ENCODE data around the gene GRIN2A. TPM values are rescaled to one million over a fixed set of nuclear protein-coding genes. Genes with fewer than 3 reads are reported as not detected.

The GRIN2A gene
- total and polyA plus RNA-seq, 2 of the 13 experiments (the other 11 are each of a cell fraction or from before 2014, with no cell fraction given) = not detected

GRCh38 chr16:10076037-10076436 lies 106.2 kb downstream of the GRIN2A start (continued):
- TF ChIP-seq MAFK (conservative IDR thresholded peaks at IDR 0.05 in 1 of 2, IDR thresholded peaks at IDR 0.05 in 1 of 2; ENCODE audit: low read length in 2 of 2) (peak; percentile 28 to 37; a peak in 1 of 4 replicates), SALL1 (CRISPR knock-in tag; IDR thresholded peaks at IDR 0.05) (0 out of 2 replicates have a peak, but pooled peaks have one; percentile 14), ZNF383 (CRISPR knock-in tag; IDR thresholded peaks at IDR 0.05; ENCODE audit: borderline replicate concordance) (no peak), POLR2G (IDR thresholded peaks at IDR 0.05; ENCODE audit: low read depth, low read length) (no peak), FOXK1 (CRISPR knock-in tag; IDR thresholded peaks at IDR 0.05; ENCODE audit: borderline replicate concordance, low read depth) (peak; percentile 21; the same call in 1 of the 2 replicates), ZNF670 (CRISPR knock-in tag; IDR thresholded peaks at IDR 0.05; ENCODE audit: borderline replicate concordance) (peak; percentile 44; the same call in 1 of the 2 replicates), MTERF4 (CRISPR knock-in tag; IDR thresholded peaks at IDR 0.05) (no peak), ARID3A (IDR thresholded peaks at IDR 0.05; ENCODE audit: low read depth, low read length) (0 out of 2 replicates have a peak, but pooled peaks have one; percentile 16), RBFOX2 (IDR thresholded peaks at IDR 0.05; ENCODE audit: low read depth, low read length) (no peak), RAD21 (CRISPR knock-in tag; IDR thresholded peaks at IDR 0.05) (no peak), ETV5 (CRISPR knock-in tag; IDR thresholded peaks at IDR 0.05; ENCODE audit: borderline replicate concordance) (peak; percentile 51; the same call in 1 of the 2 replicates), FOSL1 (CRISPR knock-in tag; IDR thresholded peaks at IDR 0.05; ENCODE audit: borderline replicate concordance) (peak; percentile 45; the same call in 1 of the 2 replicates), BCLAF1 (IDR thresholded peaks at IDR 0.05) (no peak), MNT (IDR thresholded peaks at IDR 0.05) (no peak), TBX3 (IDR thresholded peaks at IDR 0.05; ENCODE audit: borderline replicate concordance) (0 out of 2 replicates have a peak, but pooled peaks have one; percentile 7), ZNF644 (CRISPR knock-in tag; IDR thresholded peaks at IDR 0.05; ENCODE audit: low read depth) (0 out of 2 replicates have a peak, but pooled peaks have one; percentile 44), HNF4A (CRISPR knock-in tag; IDR thresholded peaks at IDR 0.05) (peak; percentile 45; the same call in 1 of the 2 replicates)

All from HepG2 (cell line).